ENCODE measurements around the gene CTNNBIP1. TPM values are rescaled to one million over a fixed set of nuclear protein-coding genes. Genes with fewer than 3 reads are reported as not detected.

Gene CTNNBIP1
- total and polyA plus RNA-seq, 2 of the 8 experiments (the other 6 are each of a cell fraction or from before 2014, with no cell fraction given) = 40.9 to 46.6 TPM

DNA sequence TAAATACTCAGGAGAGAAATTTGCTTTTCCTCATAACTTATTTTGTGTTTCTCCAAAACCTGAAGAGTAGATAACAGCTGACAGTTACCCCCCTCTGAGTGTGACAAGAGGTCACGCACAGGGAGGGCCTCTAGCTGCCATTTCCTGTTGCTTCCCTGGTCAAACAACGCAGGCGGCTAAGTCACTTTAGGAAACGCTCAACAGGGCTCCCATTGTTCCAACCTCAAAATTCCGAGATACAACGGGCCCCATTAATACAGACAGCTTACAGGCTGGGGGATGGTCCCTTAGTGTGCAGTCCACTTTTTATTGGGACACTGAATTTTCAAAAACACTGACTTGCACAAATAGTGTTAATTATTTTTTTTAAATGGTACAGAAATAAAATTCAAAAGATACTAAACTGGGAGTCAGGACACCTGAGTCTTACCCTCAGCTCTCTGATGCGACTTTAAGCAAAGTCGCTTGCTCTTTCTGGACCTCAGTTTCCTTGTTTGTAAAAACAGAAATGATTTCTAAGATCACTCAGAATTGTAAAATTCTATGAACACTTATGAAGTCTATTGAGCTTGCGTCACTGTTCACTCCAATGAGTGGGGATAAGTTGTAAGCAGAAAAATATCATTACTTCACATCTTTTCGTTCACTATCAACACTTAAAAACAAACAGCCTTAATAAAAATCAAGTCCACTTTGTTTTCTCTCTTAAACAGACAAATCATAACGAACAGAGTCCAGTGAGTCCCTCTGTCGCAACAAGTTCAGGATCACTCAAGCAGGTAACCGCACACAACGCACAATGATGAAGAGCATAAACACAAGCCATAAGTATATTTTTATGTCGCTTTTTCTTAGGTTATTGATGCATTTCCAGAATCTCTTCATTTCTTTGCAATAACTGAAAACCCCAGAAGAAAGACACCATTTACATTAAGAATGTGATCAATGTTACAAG is 19.6 kb upstream of the CTNNBIP1 start (continued):
- TF ChIP-seq HDAC2 (IDR thresholded peaks at IDR 0.05; ENCODE audit: borderline replicate concordance in 1 of 2, low read depth in 2 of 2, low read length in 2 of 2) (peak in 1 of 2 experiments; percentile 80; a peak in 1 of 4 replicates), SP4 (IDR thresholded peaks at IDR 0.05; ENCODE audit: low read length) (no peak), EP300 (IDR thresholded peaks at IDR 0.05; ENCODE audit: borderline replicate concordance in 1 of 2, low read depth in 2 of 2, low read length in 2 of 2) (peak in 1 of 2 experiments; percentile 66; a peak in 1 of 3 replicates), CREB1 (IDR thresholded peaks at IDR 0.05) (0 out of 2 replicates have a peak, but pooled peaks have one; percentile 37), NANOG (IDR thresholded peaks at IDR 0.05; ENCODE audit: insufficient read depth, low read depth, low read length, poor library complexity, severe bottlenecking) (no peak), PHF8 (conservative IDR thresholded peaks at IDR 0.05; ENCODE audit: low read depth, low read length) (no peak), FOSL1 (IDR thresholded peaks at IDR 0.05; ENCODE audit: insufficient read depth, low read depth, low read length) (no peak), POLR2A (IDR thresholded peaks at IDR 0.05; ENCODE audit: control extremely low read depth in 1 of 2, low read depth in 2 of 2, low read length in 2 of 2) (no peak)
- TF ChIP-seq, protein P1, sequence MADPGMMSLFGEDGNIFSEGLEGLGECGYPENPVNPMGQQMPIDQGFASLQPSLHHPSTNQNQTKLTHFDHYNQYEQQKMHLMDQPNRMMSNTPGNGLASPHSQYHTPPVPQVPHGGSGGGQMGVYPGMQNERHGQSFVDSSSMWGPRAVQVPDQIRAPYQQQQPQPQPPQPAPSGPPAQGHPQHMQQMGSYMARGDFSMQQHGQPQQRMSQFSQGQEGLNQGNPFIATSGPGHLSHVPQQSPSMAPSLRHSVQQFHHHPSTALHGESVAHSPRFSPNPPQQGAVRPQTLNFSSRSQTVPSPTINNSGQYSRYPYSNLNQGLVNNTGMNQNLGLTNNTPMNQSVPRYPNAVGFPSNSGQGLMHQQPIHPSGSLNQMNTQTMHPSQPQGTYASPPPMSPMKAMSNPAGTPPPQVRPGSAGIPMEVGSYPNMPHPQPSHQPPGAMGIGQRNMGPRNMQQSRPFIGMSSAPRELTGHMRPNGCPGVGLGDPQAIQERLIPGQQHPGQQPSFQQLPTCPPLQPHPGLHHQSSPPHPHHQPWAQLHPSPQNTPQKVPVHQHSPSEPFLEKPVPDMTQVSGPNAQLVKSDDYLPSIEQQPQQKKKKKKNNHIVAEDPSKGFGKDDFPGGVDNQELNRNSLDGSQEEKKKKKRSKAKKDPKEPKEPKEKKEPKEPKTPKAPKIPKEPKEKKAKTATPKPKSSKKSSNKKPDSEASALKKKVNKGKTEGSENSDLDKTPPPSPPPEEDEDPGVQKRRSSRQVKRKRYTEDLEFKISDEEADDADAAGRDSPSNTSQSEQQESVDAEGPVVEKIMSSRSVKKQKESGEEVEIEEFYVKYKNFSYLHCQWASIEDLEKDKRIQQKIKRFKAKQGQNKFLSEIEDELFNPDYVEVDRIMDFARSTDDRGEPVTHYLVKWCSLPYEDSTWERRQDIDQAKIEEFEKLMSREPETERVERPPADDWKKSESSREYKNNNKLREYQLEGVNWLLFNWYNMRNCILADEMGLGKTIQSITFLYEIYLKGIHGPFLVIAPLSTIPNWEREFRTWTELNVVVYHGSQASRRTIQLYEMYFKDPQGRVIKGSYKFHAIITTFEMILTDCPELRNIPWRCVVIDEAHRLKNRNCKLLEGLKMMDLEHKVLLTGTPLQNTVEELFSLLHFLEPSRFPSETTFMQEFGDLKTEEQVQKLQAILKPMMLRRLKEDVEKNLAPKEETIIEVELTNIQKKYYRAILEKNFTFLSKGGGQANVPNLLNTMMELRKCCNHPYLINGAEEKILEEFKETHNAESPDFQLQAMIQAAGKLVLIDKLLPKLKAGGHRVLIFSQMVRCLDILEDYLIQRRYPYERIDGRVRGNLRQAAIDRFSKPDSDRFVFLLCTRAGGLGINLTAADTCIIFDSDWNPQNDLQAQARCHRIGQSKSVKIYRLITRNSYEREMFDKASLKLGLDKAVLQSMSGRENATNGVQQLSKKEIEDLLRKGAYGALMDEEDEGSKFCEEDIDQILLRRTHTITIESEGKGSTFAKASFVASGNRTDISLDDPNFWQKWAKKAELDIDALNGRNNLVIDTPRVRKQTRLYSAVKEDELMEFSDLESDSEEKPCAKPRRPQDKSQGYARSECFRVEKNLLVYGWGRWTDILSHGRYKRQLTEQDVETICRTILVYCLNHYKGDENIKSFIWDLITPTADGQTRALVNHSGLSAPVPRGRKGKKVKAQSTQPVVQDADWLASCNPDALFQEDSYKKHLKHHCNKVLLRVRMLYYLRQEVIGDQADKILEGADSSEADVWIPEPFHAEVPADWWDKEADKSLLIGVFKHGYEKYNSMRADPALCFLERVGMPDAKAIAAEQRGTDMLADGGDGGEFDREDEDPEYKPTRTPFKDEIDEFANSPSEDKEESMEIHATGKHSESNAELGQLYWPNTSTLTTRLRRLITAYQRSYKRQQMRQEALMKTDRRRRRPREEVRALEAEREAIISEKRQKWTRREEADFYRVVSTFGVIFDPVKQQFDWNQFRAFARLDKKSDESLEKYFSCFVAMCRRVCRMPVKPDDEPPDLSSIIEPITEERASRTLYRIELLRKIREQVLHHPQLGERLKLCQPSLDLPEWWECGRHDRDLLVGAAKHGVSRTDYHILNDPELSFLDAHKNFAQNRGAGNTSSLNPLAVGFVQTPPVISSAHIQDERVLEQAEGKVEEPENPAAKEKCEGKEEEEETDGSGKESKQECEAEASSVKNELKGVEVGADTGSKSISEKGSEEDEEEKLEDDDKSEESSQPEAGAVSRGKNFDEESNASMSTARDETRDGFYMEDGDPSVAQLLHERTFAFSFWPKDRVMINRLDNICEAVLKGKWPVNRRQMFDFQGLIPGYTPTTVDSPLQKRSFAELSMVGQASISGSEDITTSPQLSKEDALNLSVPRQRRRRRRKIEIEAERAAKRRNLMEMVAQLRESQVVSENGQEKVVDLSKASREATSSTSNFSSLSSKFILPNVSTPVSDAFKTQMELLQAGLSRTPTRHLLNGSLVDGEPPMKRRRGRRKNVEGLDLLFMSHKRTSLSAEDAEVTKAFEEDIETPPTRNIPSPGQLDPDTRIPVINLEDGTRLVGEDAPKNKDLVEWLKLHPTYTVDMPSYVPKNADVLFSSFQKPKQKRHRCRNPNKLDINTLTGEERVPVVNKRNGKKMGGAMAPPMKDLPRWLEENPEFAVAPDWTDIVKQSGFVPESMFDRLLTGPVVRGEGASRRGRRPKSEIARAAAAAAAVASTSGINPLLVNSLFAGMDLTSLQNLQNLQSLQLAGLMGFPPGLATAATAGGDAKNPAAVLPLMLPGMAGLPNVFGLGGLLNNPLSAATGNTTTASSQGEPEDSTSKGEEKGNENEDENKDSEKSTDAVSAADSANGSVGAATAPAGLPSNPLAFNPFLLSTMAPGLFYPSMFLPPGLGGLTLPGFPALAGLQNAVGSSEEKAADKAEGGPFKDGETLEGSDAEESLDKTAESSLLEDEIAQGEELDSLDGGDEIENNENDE (IDR thresholded peaks at IDR 0.05; ENCODE audit: insufficient replicate concordance, low read length) = peak; percentile 55
